ENCODE results near the gene L3HYPDH.

DNA sequence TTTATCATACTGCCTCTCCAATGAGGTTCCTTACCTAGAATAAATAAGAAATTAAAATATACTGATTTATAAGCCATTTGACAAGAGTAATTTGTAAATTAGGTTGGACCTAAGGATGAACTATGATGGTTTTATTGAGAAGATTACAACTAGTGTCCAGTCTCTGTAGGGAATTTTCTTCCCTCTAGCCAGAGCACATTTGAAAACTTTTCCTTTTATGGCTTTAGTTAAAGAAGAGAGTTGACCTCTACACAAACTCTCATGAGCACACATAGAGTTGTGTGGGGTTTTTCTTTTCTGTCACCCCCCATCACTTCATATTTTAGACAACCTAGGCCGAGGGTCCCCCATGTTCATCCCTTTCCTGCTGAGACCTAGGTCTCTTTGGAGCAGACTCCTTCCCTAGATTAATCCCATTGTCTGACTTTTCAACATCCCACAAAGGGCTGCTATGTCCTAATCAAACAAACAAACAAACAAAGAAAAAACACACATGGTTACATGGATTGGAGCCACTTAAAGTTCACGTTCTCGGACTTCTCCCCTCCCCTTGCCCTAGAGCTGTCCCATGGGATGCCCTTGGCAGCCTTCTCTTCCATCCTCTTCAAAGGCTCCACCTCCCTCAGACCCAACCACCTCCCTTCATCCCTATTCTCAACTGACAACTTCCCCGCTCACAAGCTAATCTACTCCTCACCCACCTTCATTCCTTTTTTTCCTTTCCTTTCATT, 59.7 kb downstream of the L3HYPDH start:
- TF ChIP-seq, protein P1, sequence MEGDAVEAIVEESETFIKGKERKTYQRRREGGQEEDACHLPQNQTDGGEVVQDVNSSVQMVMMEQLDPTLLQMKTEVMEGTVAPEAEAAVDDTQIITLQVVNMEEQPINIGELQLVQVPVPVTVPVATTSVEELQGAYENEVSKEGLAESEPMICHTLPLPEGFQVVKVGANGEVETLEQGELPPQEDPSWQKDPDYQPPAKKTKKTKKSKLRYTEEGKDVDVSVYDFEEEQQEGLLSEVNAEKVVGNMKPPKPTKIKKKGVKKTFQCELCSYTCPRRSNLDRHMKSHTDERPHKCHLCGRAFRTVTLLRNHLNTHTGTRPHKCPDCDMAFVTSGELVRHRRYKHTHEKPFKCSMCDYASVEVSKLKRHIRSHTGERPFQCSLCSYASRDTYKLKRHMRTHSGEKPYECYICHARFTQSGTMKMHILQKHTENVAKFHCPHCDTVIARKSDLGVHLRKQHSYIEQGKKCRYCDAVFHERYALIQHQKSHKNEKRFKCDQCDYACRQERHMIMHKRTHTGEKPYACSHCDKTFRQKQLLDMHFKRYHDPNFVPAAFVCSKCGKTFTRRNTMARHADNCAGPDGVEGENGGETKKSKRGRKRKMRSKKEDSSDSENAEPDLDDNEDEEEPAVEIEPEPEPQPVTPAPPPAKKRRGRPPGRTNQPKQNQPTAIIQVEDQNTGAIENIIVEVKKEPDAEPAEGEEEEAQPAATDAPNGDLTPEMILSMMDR (IDR thresholded peaks at IDR 0.05): no peak
- TF ChIP-seq POLR2A (IDR thresholded peaks at IDR 0.05): no peak
- no peak for TF ChIP-seq POLR2AphosphoS5 (IDR thresholded peaks at IDR 0.05; ENCODE audit: insufficient read depth in 1 of 2, low read depth in 1 of 2)

Measured in vagina (tissue), 2 donors.